Endodermal cell (in vitro differentiated cells): ENCODE data around the gene TMEM161B. TPM values are rescaled to one million over a fixed set of nuclear protein-coding genes. Genes with fewer than 3 reads are reported as not detected.

Experiments used
- DNase-seq: peaks from one replicate; pipeline ENCODE4 v3.0.0-alpha.2; 2017
- H3K27ac ChIP-seq: 2 replicates; pipeline ENCODE4 v1.5.1; 2013; ENCODE audit warnings: mild to moderate bottlenecking, low read depth, low read length, moderate library complexity
- H3K27me3 ChIP-seq: 2 replicates; pipeline ENCODE4 v1.6.1; 2013; ENCODE audit warnings: mild to moderate bottlenecking, low read length, moderate library complexity; ENCODE audit not compliant: insufficient read depth, control insufficient read depth, poor library complexity, severe bottlenecking
- H3K36me3 ChIP-seq: 2 replicates; pipeline ENCODE4 v1.7.0; 2013; ENCODE audit warnings: mild to moderate bottlenecking, low read length, moderate library complexity; ENCODE audit not compliant: control insufficient read depth, insufficient read depth
- H3K4me1 ChIP-seq: one replicate; pipeline ENCODE4 v1.7.0; 2013; ENCODE audit warnings: low read length; ENCODE audit not compliant: control insufficient read depth, insufficient read depth
- H3K4me3 ChIP-seq: 2 replicates; pipeline ENCODE4 v1.5.1; 2013; ENCODE audit warnings: mild to moderate bottlenecking, low read length, moderate library complexity
- H3K9ac ChIP-seq: 2 replicates; pipeline ENCODE4 v1.6.1; 2013; ENCODE audit warnings: mild to moderate bottlenecking, low read length, moderate library complexity; ENCODE audit not compliant: poor library complexity, severe bottlenecking; ENCODE audit errors: extremely low read depth
- H3K9me3 ChIP-seq: 2 replicates; pipeline ENCODE4 v1.6.1; 2013; ENCODE audit warnings: mild to moderate bottlenecking, low read length, moderate library complexity; ENCODE audit not compliant: control insufficient read depth
- H3K27ac Mint-ChIP-seq: 2 replicates; pipeline ENCODE4 v1.8.0; 2020; ENCODE audit warnings: mixed read lengths
- H3K27me3 Mint-ChIP-seq: 2 replicates; pipeline ENCODE4 v1.8.0; 2021; ENCODE audit warnings: mild to moderate bottlenecking, mixed read lengths; ENCODE audit not compliant: insufficient read depth
- H3K36me3 Mint-ChIP-seq: 2 replicates; pipeline ENCODE4 v1.8.0; 2020; ENCODE audit warnings: low read depth, mixed read lengths
- H3K4me1 Mint-ChIP-seq: 2 replicates; pipeline ENCODE4 v1.8.0; 2020; ENCODE audit warnings: mixed read lengths
- H3K4me3 Mint-ChIP-seq: 2 replicates; pipeline ENCODE4 v1.8.0; 2020; ENCODE audit warnings: mild to moderate bottlenecking, moderate library complexity, mixed read lengths
- H3K9me3 Mint-ChIP-seq: 2 replicates; pipeline ENCODE4 v1.8.0; 2020; ENCODE audit warnings: mild to moderate bottlenecking, mixed read lengths
- CTCF ChIP-seq: fragments of 200-600 bp; sonication (generic); conservative IDR thresholded peaks from 2 replicates; pipeline ENCODE4 v1.5.0; 2021; ENCODE audit warnings: antibody characterized with exemption, mild to moderate bottlenecking
- WGBS, 2 experiments: methylation state at CpG; one replicate each; pipeline versions ENCODE4 v1.1.5 to v1.1.7; 2013; ENCODE audit warnings: missing lambda C conversion rate in 2 of 2, mixed read lengths in 1 of 2; ENCODE audit not compliant: insufficient coverage in 1 of 2, insufficient read length in 1 of 2; 5-methylcytosine and 5-hydroxymethylcytosine counted together
- total RNA-seq, 2 donors: library from RNA; stranded (reverse); fragmentation: NEBNext Ultra II Directional in 1 of 2; extraction: Animal tissue kit (Norgen Biotek cat#: 25700) in 1 of 2; gene quantifications; 2 replicates in 1 of 2; 3 replicates in 1 of 2; pipeline ENCODE4 v1.2.1, GENCODE V29; 2021

TMEM161B gene
- total RNA-seq, 2 donors from 2014 or later = 17.2 to 18.2 TPM

GRCh38 chr5:88172847-88173758 is 95.5 kb downstream of the TMEM161B start:
- TF ChIP-seq CTCF = no peak
- H3K9me3 Mint-ChIP-seq = peaks cover 40% of the 10 kb centered on the region
- Histone ChIP-seq H3K27me3 (no peaks in the 10 kb centered on the region), H3K4me3 (no peak overlapping the region), H3K36me3 (no peaks in the 10 kb centered on the region), H3K27ac (no peak overlapping the region), H3K4me1 (no peaks in the 10 kb centered on the region), H3K9me3 (peaks cover 12% of the 10 kb centered on the region), H3K9ac (no peak overlapping the region)
- H3K27me3 Mint-ChIP-seq = peaks cover 1% of the 10 kb centered on the region
- peak; percentile 71 for DNase-seq
- WGBS, 2 experiments = 69 to 86% methylated on average over 4 to 14 of the region's 14 CpGs
- peak overlapping the region; percentile 11 for H3K4me3 Mint-ChIP-seq
- no peaks in the 10 kb centered on the region for H3K36me3 Mint-ChIP-seq
- H3K4me1 Mint-ChIP-seq = peaks cover 11% of the 10 kb centered on the region
- peak overlapping the region; percentile 50 for H3K27ac Mint-ChIP-seq

DNA sequence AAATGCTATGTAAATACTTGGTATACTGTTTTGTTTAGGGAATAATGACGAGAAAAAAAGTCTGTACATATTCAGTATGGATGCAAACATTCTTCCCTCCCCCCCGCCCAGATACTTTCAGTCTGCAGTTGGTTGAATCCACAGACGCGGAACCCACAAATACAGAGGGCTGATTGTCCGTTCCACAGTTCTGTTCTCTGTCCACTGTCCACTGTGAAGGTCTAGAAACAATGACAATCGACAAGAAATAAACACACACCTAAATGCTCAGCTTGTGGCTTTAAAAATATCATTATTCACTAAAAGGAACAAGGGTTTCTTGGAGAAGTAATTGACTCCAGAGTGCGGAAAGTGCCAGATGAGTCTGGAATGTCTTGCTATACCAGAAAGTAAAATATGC is 109.1 kb downstream of the TMEM161B start:
- H3K9me3 ChIP-seq = no peaks in the 10 kb centered on the region
- TF ChIP-seq CTCF = no peak
- no peaks in the 10 kb centered on the region for H3K36me3 Mint-ChIP-seq
- no peaks in the 10 kb centered on the region for H3K9me3 Mint-ChIP-seq
- DNase-seq = no peak
- no peaks in the 10 kb centered on the region for H3K4me1 ChIP-seq
- 94 to 96% methylated on average over 4 to 5 of the region's 7 CpGs for WGBS, 2 experiments
- no peak overlapping the region for H3K27ac Mint-ChIP-seq
- H3K9ac ChIP-seq = no peak overlapping the region
- no peak overlapping the region for H3K4me3 Mint-ChIP-seq
- peaks cover 19% of the 10 kb centered on the region for H3K27me3 ChIP-seq
- H3K4me1 Mint-ChIP-seq = peaks cover under 1% of the 10 kb centered on the region
- no peak overlapping the region for H3K27ac ChIP-seq
- no peaks in the 10 kb centered on the region for H3K36me3 ChIP-seq
- H3K27me3 Mint-ChIP-seq = peaks cover 17% of the 10 kb centered on the region
- H3K4me3 ChIP-seq = no peak overlapping the region

GRCh38 chr5:88158056-88158455 is 110.6 kb downstream of the TMEM161B start:
- Histone ChIP-seq H3K4me3 (no peak overlapping the region), H3K4me1 (no peaks in the 10 kb centered on the region), H3K27me3 (peaks cover 31% of the 10 kb centered on the region), H3K36me3 (no peaks in the 10 kb centered on the region), H3K9me3 (no peaks in the 10 kb centered on the region), H3K27ac (no peak overlapping the region), H3K9ac (no peak overlapping the region)
- no peaks in the 10 kb centered on the region for H3K9me3 Mint-ChIP-seq
- H3K4me1 Mint-ChIP-seq = peaks cover 4% of the 10 kb centered on the region
- H3K27ac Mint-ChIP-seq = no peak overlapping the region
- WGBS, 2 experiments = 93 to 100% methylated on average over 2 of the region's 2 CpGs
- no peaks in the 10 kb centered on the region for H3K36me3 Mint-ChIP-seq
- H3K4me3 Mint-ChIP-seq = no peak overlapping the region
- H3K27me3 Mint-ChIP-seq = peaks cover 19% of the 10 kb centered on the region
- no peak for DNase-seq
- no peak for TF ChIP-seq CTCF
